Esophagus (tissue), 2 donors: Measurements from ENCODE around the gene TBPL2. TPM values are rescaled to one million over a fixed set of nuclear protein-coding genes. Genes with fewer than 3 reads are reported as not detected.
"Not testable (repeated sequence)": the region's sequence is repeated elsewhere in the genome, so short reads cannot be mapped to it uniquely, and the experiment has no call there.

ENCODE experiments used
- H3K27ac ChIP-seq, 2 donors: one replicate each; pipeline ENCODE4 v1.5.1; 2013; ENCODE audit warnings: low read depth in 2 of 2, mild to moderate bottlenecking in 2 of 2, inconsistent platforms in 1 of 2, low read length in 1 of 2, moderate library complexity in 1 of 2
- H3K27me3 ChIP-seq, 2 donors: one replicate each; pipeline ENCODE4 v1.6.1; 2013; ENCODE audit warnings: low read length in 2 of 2, control low read depth in 1 of 2, mild to moderate bottlenecking in 1 of 2; ENCODE audit not compliant: insufficient read depth in 2 of 2, control insufficient read depth in 1 of 2
- H3K36me3 ChIP-seq, 2 donors: one replicate each; pipeline ENCODE4 v1.6.1; 2013; ENCODE audit warnings: low read length in 1 of 2; ENCODE audit not compliant: control insufficient read depth in 2 of 2, insufficient read depth in 2 of 2
- H3K4me1 ChIP-seq, 2 donors: one replicate each; pipeline ENCODE4 v1.6.1; 2013; ENCODE audit warnings: low read length in 1 of 2; ENCODE audit not compliant: control insufficient read depth in 2 of 2, insufficient read depth in 2 of 2
- H3K4me3 ChIP-seq, 2 donors: one replicate each; pipeline ENCODE4 v1.5.1; 2013; ENCODE audit warnings: low read length in 2 of 2, mild to moderate bottlenecking in 2 of 2, low read depth in 1 of 2, moderate library complexity in 1 of 2
- H3K9me3 ChIP-seq, 2 donors: one replicate each; pipeline ENCODE4 v1.6.1; 2013; ENCODE audit warnings: mild to moderate bottlenecking in 2 of 2, low read depth in 1 of 2, low read length in 1 of 2, moderate library complexity in 1 of 2; ENCODE audit not compliant: control insufficient read depth in 2 of 2, insufficient read depth in 1 of 2
- WGBS, 2 donors: extraction: QIAGEN DNeasy Blood & Tissue Kit; methylation state at CpG; one replicate each; pipeline ENCODE4 v1.1.7; 2013; 5-methylcytosine and 5-hydroxymethylcytosine counted together
- polyA plus RNA-seq, 2 donors: library from polyadenylated mRNA; stranded (reverse); fragments of 200-250 nt; gene quantifications; one replicate each; pipeline ENCODE4 v1.2.3, GENCODE V29; 2013
- donor health status: healthy with polysubstance abuse.
- donor health status: Bipolar disorder and iron deficiency.

Gene TBPL2
- not detected for polyA plus RNA-seq

DNA sequence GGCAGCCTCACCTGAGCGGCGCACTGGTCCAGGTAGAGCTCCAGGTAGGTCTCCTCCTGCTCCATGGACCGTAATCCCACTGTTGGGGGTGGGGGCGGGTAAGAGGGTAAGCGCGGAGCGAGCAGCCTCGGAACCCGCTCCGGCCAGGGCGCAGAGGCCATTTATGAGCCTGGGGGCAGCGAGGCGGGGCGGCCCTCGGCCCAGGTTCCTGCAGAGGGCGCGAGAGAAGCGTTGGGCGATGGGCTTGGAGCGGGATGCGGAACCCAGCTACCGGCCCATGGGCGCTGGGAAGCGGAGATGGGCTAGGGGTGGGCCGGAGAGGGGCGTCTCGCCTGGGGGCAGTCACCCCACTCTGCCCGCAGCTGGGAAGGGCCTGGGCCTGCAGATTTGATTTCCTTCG lies at the start of gene TBPL2:
Gene TBPL2 (minus strand): TSS at position 232 of the 400 bp plus-strand sequence. CDS start 167 bp downstream, at position 65.
- Histone ChIP-seq H3K4me3 (peak within 1 kb of the TSS in 1 of 2 donors; percentile 8), H3K9me3 (peaks cover 0 to 3% of the 10 kb centered on the region in 2 donors), H3K4me1 (no peaks in the 10 kb centered on the region), H3K27me3 (no peaks in the 10 kb centered on the region), H3K27ac (no peak within 1 kb of the TSS), H3K36me3 (no peaks in the 10 kb centered on the region)
- WGBS, 2 donors: 35 to 52% methylated on average over 16 to 29 of the region's 29 CpGs

GRCh38 chr14:55488204-55488603 lies 47.8 kb upstream of the TBPL2 start:
- Histone ChIP-seq H3K27ac (no peak overlapping the region), H3K27me3 (no peaks in the 10 kb centered on the region), H3K4me1 (no peaks in the 10 kb centered on the region), H3K4me3 (no peak overlapping the region), H3K36me3 (no peaks in the 10 kb centered on the region), H3K9me3 (no peaks in the 10 kb centered on the region)
- WGBS, 2 donors: 33 to 45% methylated on average over 4 of the region's 4 CpGs

GRCh38 chr14:55482936-55483605 lies 42.7 kb upstream of the TBPL2 start:
- Histone ChIP-seq H3K27me3 (no peaks in the 10 kb centered on the region), H3K4me3 (no peak overlapping the region), H3K27ac (no peak overlapping the region), H3K4me1 (no peaks in the 10 kb centered on the region), H3K9me3 (no peaks in the 10 kb centered on the region), H3K36me3 (no peaks in the 10 kb centered on the region)
- 56 to 67% methylated on average over 4 of the region's 4 CpGs for WGBS, 2 donors

DNA sequence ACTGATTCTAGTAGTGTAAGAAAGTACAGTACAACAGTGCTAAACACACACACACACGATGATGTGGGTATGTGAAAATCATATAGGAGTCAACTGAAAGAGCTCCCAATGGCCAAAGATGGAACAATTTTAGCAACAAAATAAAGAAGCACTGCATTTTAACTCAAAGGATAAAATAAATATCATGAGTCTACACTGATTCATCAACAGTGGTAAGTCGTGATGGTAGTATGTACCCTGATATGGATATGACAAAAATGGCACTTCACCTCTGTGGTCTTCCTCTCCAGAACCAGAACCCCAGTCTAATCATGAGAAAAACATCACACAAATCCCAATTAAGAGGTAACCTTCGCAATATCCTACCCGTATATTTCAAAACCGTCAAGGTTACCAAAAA lies 41.4 kb upstream of the TBPL2 start:
- no peak overlapping the region for H3K4me3 ChIP-seq
- no peak overlapping the region for H3K27ac ChIP-seq
- H3K9me3 ChIP-seq: no peaks in the 10 kb centered on the region
- H3K4me1 ChIP-seq: no peaks in the 10 kb centered on the region
- 91 to 94% methylated on average over 5 of the region's 5 CpGs for WGBS, 2 donors
- no peaks in the 10 kb centered on the region for H3K36me3 ChIP-seq
- no peaks in the 10 kb centered on the region for H3K27me3 ChIP-seq

DNA sequence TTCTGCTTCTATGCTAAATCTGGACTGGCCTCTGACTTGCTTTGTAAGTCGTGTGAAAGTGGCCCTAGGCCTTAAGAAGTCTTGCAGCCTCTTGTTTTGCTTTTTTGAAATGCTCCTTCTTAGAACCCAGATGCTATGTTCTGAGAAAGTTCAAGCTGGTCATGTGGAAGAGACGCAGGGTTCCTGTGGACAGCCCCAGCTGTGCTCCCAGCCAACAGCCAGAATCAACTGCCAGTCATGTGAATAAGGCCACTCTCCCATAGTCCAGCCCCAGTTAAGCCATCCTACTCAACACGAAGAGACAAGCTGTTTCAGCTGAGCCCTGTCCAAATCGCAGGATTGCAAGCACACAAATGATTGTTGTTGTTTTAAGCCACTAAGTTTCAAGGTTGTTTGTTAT lies 37.3 kb upstream of the TBPL2 start:
- 65 to 68% methylated on average over 4 of the region's 4 CpGs for WGBS, 2 donors
- Histone ChIP-seq H3K27ac (no peak overlapping the region), H3K4me1 (no peaks in the 10 kb centered on the region), H3K27me3 (no peaks in the 10 kb centered on the region), H3K9me3 (no peaks in the 10 kb centered on the region), H3K36me3 (no peaks in the 10 kb centered on the region), H3K4me3 (no peak overlapping the region)

GRCh38 chr14:55476448-55476847 lies 36.0 kb upstream of the TBPL2 start:
- H3K27ac ChIP-seq, H3K4me1 ChIP-seq, H3K36me3 ChIP-seq, H3K27me3 ChIP-seq, H3K4me3 ChIP-seq, H3K9me3 ChIP-seq: not testable (repeated sequence)
- WGBS, 2 donors: 87 to 93% methylated on average over 3 of the region's 3 CpGs

GRCh38 chr14:55473786-55474185 lies 33.4 kb upstream of the TBPL2 start:
- no peaks in the 10 kb centered on the region for H3K27me3 ChIP-seq
- H3K36me3 ChIP-seq: no peaks in the 10 kb centered on the region
- no peaks in the 10 kb centered on the region for H3K9me3 ChIP-seq
- no peak overlapping the region for H3K27ac ChIP-seq
- 71 to 82% methylated on average over 7 of the region's 7 CpGs for WGBS, 2 donors
- H3K4me1 ChIP-seq: no peaks in the 10 kb centered on the region
- no peak overlapping the region for H3K4me3 ChIP-seq

DNA sequence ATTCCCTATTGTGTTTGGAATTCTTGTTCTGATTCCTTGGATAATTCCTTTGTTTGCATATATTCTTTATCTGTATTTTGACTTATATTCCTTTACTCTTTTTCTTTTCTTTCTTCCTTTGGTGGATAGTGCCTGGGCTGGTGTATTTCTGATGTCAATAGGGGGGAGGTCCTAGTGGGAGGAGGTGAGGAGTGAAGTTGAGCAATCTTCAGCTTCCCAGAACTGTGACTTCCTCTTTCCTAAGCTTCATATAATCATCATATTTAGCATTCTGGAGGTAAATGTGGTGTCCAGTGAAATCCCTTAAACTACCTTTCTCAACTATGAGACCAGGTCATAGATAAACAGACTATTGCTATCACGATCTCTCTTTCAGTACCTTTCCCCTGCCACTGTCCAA lies 29.6 kb upstream of the TBPL2 start:
- Histone ChIP-seq H3K4me3 (no peak overlapping the region), H3K4me1 (peaks cover 0 to 3% of the 10 kb centered on the region in 2 donors), H3K36me3 (no peaks in the 10 kb centered on the region), H3K27ac (no peak overlapping the region), H3K27me3 (no peaks in the 10 kb centered on the region), H3K9me3 (peaks cover 0 to 7% of the 10 kb centered on the region in 2 donors)
- 96 to 98% methylated on average over 1 of the region's 1 CpG for WGBS, 2 donors

DNA sequence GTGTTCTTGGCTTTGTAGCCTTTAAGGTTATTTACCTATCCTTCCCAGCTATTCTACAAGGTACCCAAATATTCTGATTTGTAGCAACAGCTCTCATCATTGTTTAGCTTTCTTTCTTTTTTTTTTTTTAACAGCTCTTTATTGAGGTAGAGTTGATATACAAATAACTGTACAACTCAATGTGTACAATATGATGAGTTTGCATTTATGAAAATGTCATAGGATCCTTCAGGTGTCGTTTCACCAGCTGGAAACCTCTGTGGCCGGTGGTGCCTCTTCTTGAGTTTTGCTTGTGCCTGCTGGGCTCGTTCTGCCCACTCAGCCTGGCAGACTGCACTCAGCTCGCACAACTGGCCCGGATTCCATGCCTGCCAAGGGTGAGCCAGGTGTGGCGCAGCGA lies 26.9 kb upstream of the TBPL2 start:
- Histone ChIP-seq H3K36me3 (no peaks in the 10 kb centered on the region), H3K4me3 (no peak overlapping the region), H3K27ac (no peak overlapping the region), H3K4me1 (peaks cover 0 to 3% of the 10 kb centered on the region in 2 donors), H3K27me3 (no peaks in the 10 kb centered on the region), H3K9me3 (peaks cover 0 to 7% of the 10 kb centered on the region in 2 donors)
- WGBS, 2 donors: 82 to 87% methylated on average over 7 of the region's 7 CpGs

GRCh38 chr14:55458800-55459515 lies 18.5 kb upstream of the TBPL2 start:
- peaks cover 5 to 6% of the 10 kb centered on the region in 2 donors for H3K4me1 ChIP-seq
- no peaks in the 10 kb centered on the region for H3K36me3 ChIP-seq
- no peak overlapping the region for H3K4me3 ChIP-seq
- no peaks in the 10 kb centered on the region for H3K27me3 ChIP-seq
- WGBS, 2 donors: 52 to 58% methylated on average over 9 of the region's 9 CpGs
- peaks cover 0 to 3% of the 10 kb centered on the region in 2 donors for H3K9me3 ChIP-seq
- H3K27ac ChIP-seq: no peak overlapping the region
